NCI-H2081 (cell line): ENCODE data around the gene PODN.

Experiments
- DNase-seq, 2 experiments: peaks; one replicate each; lab custom pipeline; 2025; lab: John Stamatoyannopoulos, UW

Gene PODN

GRCh38 chr1:53075206-53075605, 13.2 kb downstream of the PODN start:
- no peak for DNase-seq

GRCh38 chr1:53075761-53076163, 13.7 kb downstream of the PODN start:
- no peak for DNase-seq

GRCh38 chr1:53076165-53076564, 14.2 kb downstream of the PODN start:
- no peak for DNase-seq

- DNase-seq: no peak
Measured at GRCh38 chr1:53076721-53077598, 14.9 kb downstream of the PODN start.

GRCh38 chr1:53077599-53077965, 15.6 kb downstream of the PODN start:
- no peak for DNase-seq

GRCh38 chr1:53078333-53079101, 16.5 kb downstream of the PODN start:
- no peak for DNase-seq

- DNase-seq: no peak
Measured at GRCh38 chr1:53079251-53079650, 17.2 kb downstream of the PODN start.

- no peak for DNase-seq
Measured at GRCh38 chr1:53080041-53080440, 18.0 kb downstream of the PODN start.

GRCh38 chr1:53080769-53081168, 18.8 kb downstream of the PODN start:
- DNase-seq: no peak

GRCh38 chr1:53081384-53082066, 19.5 kb downstream of the PODN start:
- DNase-seq: no peak

GRCh38 chr1:53082826-53083455, 20.9 kb downstream of the PODN start:
- DNase-seq: no peak

GRCh38 chr1:53083636-53084588, 21.9 kb downstream of the PODN start:
- DNase-seq: no peak

GRCh38 chr1:53084589-53084971, 22.6 kb downstream of the PODN start:
- no peak for DNase-seq

- DNase-seq: no peak
Measured at GRCh38 chr1:53085405-53085804, 23.4 kb downstream of the PODN start.

GRCh38 chr1:53086491-53087070, 24.6 kb downstream of the PODN start:
- no peak for DNase-seq

GRCh38 chr1:53087332-53088285, 25.6 kb downstream of the PODN start:
- no peak for DNase-seq

- DNase-seq: no peak
Measured at GRCh38 chr1:53088616-53089300, 26.7 kb downstream of the PODN start.

- no peak for DNase-seq
Measured at GRCh38 chr1:53089478-53090226, 27.6 kb downstream of the PODN start.
